Measurements from ENCODE around the gene U2AF2. TPM values are rescaled to one million over a fixed set of nuclear protein-coding genes. Genes with fewer than 3 reads are reported as not detected.
A peak's percentile ranks its signal among the peaks of the same experiment; 100 is the strongest.

U2AF2 gene
- polyA plus RNA-seq, 2 of the 4 experiments (the other 2 are of a cell fraction): 157 to 302 TPM

DNA sequence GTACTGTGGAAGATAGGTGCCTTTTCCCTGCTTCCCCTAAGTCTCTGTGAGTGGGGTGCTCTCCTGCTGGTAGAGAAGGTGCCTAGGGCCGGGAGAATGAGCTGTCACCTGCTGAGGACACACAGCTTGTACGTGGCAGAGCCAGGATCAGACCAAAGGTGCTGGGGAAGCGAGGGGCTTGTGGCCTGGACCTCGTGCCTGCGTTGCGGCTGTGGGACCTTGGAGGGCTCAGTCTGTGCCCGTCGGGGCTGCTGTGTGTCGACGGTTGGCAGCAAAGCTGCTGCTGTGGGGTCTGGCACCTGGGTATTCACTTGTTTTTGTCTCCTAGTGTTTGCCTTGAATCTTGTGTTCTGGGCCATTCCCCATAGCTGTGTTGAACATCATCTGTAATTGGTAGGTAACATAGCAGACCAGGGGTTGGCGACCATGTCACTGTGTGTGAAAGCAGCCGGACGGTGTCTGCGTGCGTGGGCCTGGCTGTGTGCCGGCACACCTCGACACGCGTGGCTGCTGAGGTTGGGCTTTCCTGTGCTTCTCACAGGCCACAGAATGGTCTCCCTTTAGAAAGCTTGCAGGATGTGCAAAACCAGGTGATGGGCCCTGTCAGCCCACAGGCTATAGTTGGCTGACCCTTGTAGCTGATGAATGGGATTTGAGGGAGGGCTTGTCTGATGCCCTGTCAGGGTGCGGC is 9.2 kb downstream of the U2AF2 start:
- POLR2A ChIA-PET: interaction anchor here (0.9 to 1.4 kb wide), 2 partner anchors 9 to 10 kb away, joined by 4 to 7 read pairs; partner anchors contain the start of gene U2AF2
- FAIRE-seq (no peak), DNase-seq (ENCODE audit: low read depth in 1 of 2, low spot score in 1 of 2) (no peak), ATAC-seq (no peak)
- WGBS (ENCODE audit: missing lambda C conversion rate): 92% methylated on average over 20 of the region's 20 CpGs
- Histone ChIP-seq H3K4me1 (peaks cover 15% of the 10 kb centered on the region; the same call in 2 of the 3 replicates), H3K4me3 (no peak overlapping the region), H3K4me2 (no peak overlapping the region), H3K27ac (no peak overlapping the region), H3K9me3 (no peaks in the 10 kb centered on the region)
- TF ChIP-seq CEBPB (IDR thresholded peaks at IDR 0.05) (no peak), EP300 (IDR thresholded peaks at IDR 0.05) (no peak), MAFK (IDR thresholded peaks at IDR 0.05; ENCODE audit: partially characterized antibody) (no peak), ESRRA (IDR thresholded peaks at IDR 0.05; ENCODE audit: borderline replicate concordance, low read length) (no peak), MAZ (IDR thresholded peaks at IDR 0.05; ENCODE audit: borderline replicate concordance, low read depth, low read length) (no peak), HOXA7 (CRISPR knock-in tag; IDR thresholded peaks at IDR 0.05) (no peak), RARB (CRISPR knock-in tag; IDR thresholded peaks at IDR 0.05) (no peak), RFX5 (IDR thresholded peaks at IDR 0.05) (no peak), TFCP2L1 (CRISPR knock-in tag; IDR thresholded peaks at IDR 0.05) (no peak), JUN (IDR thresholded peaks at IDR 0.05) (no peak), RAD21 (conservative IDR thresholded peaks at IDR 0.05 in 1 of 2, IDR thresholded peaks at IDR 0.05 in 1 of 2) (no peak), PHF8 (IDR thresholded peaks at IDR 0.05; ENCODE audit: borderline replicate concordance, low read depth) (no peak), SMC3 (IDR thresholded peaks at IDR 0.05) (no peak), NR3C1 (IDR thresholded peaks at IDR 0.05) (no peak)
- TF ChIP-seq, protein P1, sequence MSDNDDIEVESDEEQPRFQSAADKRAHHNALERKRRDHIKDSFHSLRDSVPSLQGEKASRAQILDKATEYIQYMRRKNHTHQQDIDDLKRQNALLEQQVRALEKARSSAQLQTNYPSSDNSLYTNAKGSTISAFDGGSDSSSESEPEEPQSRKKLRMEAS (IDR thresholded peaks at IDR 0.05): no peak
- TF ChIP-seq, protein P2, sequence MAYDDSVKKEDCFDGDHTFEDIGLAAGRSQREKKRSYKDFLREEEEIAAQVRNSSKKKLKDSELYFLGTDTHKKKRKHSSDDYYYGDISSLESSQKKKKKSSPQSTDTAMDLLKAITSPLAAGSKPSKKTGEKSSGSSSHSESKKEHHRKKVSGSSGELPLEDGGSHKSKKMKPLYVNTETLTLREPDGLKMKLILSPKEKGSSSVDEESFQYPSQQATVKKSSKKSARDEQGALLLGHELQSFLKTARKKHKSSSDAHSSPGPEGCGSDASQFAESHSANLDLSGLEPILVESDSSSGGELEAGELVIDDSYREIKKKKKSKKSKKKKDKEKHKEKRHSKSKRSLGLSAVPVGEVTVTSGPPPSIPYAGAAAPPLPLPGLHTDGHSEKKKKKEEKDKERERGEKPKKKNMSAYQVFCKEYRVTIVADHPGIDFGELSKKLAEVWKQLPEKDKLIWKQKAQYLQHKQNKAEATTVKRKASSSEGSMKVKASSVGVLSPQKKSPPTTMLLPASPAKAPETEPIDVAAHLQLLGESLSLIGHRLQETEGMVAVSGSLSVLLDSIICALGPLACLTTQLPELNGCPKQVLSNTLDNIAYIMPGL (CRISPR knock-in tag; IDR thresholded peaks at IDR 0.05; ENCODE audit: borderline replicate concordance): no peak
- TF ChIP-seq, protein P3, sequence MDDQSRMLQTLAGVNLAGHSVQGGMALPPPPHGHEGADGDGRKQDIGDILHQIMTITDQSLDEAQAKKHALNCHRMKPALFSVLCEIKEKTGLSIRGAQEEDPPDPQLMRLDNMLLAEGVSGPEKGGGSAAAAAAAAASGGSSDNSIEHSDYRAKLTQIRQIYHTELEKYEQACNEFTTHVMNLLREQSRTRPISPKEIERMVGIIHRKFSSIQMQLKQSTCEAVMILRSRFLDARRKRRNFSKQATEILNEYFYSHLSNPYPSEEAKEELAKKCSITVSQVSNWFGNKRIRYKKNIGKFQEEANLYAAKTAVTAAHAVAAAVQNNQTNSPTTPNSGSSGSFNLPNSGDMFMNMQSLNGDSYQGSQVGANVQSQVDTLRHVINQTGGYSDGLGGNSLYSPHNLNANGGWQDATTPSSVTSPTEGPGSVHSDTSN (IDR thresholded peaks at IDR 0.05): no peak
- TF ChIP-seq, protein P4, sequence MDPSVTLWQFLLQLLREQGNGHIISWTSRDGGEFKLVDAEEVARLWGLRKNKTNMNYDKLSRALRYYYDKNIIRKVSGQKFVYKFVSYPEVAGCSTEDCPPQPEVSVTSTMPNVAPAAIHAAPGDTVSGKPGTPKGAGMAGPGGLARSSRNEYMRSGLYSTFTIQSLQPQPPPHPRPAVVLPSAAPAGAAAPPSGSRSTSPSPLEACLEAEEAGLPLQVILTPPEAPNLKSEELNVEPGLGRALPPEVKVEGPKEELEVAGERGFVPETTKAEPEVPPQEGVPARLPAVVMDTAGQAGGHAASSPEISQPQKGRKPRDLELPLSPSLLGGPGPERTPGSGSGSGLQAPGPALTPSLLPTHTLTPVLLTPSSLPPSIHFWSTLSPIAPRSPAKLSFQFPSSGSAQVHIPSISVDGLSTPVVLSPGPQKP (IDR thresholded peaks at IDR 0.05; ENCODE audit: low read depth, low read length): no peak
- TF ChIP-seq, protein P5, sequence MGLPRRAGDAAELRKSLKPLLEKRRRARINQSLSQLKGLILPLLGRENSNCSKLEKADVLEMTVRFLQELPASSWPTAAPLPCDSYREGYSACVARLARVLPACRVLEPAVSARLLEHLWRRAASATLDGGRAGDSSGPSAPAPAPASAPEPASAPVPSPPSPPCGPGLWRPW (IDR thresholded peaks at IDR 0.05): no peak
- CTCF ChIA-PET: interaction anchor here (0.7 to 10.0 kb wide), 6 partner anchors 8 to 40 kb away, joined by 3 to 97 read pairs (median 4); partner anchors contain the start of gene U2AF2

DNA sequence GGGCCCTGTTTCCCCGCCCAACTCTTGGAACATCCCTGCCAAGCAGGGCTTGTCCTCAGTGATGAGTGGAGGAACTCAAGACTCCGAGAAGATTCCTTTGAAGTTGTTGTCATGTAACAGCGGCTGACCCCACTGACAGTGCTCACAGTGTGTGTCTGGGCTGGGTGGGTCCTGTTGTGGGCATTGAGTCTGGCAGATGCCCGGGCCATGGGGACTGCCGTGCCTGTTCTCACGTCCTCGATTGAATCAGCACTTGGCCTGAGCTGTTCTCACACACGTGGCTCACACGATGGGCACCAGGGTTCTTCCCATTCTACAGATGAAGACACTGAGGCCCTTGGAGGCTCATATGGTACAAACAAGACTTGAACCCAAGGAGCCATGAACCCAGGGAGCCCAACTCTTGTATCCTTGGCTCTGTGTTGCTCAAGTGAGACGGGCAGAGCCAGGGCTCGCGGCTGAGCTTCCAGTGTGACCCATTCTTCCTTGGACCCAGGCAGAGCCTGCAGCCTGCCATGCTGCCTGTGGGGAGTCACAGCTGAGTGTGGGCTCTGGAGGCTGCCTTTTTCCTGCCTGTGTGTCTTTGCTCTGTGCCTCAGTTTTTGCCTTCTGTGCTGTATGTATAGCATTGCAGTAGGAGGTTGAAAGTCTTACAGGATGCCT is 11.6 kb downstream of the U2AF2 start:
- no peaks in the 10 kb centered on the region for H3K9me3 ChIP-seq
- FAIRE-seq: no peak
- ATAC-seq: no peak
- H3K4me1 ChIP-seq: peaks cover 27% of the 10 kb centered on the region
- CTCF ChIA-PET: interaction anchor here (0.7 to 10.0 kb wide), 4 partner anchors 9 to 34 kb away, joined by 3 to 97 read pairs (median 4); partner anchors contain the start of gene U2AF2
- POLR2A ChIA-PET: interaction anchor here (1.8 kb wide), 1 partner anchor 12 kb away, joined by 8 read pairs; the partner anchor contains the start of gene U2AF2
- TF ChIP-seq FOXS1 (CRISPR knock-in tag; IDR thresholded peaks at IDR 0.05) (no peak), PHF8 (IDR thresholded peaks at IDR 0.05; ENCODE audit: borderline replicate concordance, low read depth) (no peak), RNF2 (IDR thresholded peaks at IDR 0.05; ENCODE audit: borderline replicate concordance, low read depth) (no peak), ZSCAN20 (CRISPR knock-in tag; IDR thresholded peaks at IDR 0.05) (no peak), POLR2AphosphoS2 (conservative IDR thresholded peaks at IDR 0.05; ENCODE audit: low read length) (0 out of 2 replicates have a peak, but pooled peaks have one; percentile 23)
- no peak overlapping the region for H3K4me2 ChIP-seq
- no peak overlapping the region for H3K27ac ChIP-seq
- WGBS (ENCODE audit: missing lambda C conversion rate): 88% methylated on average over 12 of the region's 12 CpGs
- H3K4me3 ChIP-seq: no peak overlapping the region
- DNase-seq (ENCODE audit: low read depth in 1 of 2, low spot score in 1 of 2): no peak
